ENCODE measurements around the gene SSX2IP.

The SSX2IP gene

DNA sequence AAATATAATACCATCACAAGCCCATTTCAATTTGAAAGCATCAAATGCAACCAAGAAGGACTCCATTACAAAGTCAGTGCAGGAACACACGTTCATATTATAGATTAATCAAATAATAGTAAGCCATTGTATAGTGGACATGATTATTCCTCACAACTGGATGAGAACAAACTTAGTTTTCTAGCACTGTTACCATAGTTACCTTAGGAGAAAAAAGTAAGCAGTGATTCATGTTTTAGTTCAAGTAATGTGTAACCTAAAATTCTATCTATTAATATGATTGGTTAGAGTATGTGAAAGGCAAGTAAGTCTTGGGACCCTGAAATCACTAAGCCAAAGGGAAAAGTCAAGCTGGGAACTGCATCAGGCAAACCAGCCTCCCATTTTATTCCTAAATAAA is 15.2 kb downstream of the SSX2IP start:
- no peak overlapping the region for H2AFZ ChIP-seq (ENCODE audit: low read depth)
- no peaks in the 10 kb centered on the region for H3K27me3 ChIP-seq (ENCODE audit: insufficient read depth, low read depth)
- no peak overlapping the region for H3K4me3 ChIP-seq (IDR thresholded peaks at IDR 0.05; ENCODE audit: insufficient read depth, low read depth, low read length)
- H3K9ac ChIP-seq = no peak overlapping the region
- TF ChIP-seq, protein P1, sequence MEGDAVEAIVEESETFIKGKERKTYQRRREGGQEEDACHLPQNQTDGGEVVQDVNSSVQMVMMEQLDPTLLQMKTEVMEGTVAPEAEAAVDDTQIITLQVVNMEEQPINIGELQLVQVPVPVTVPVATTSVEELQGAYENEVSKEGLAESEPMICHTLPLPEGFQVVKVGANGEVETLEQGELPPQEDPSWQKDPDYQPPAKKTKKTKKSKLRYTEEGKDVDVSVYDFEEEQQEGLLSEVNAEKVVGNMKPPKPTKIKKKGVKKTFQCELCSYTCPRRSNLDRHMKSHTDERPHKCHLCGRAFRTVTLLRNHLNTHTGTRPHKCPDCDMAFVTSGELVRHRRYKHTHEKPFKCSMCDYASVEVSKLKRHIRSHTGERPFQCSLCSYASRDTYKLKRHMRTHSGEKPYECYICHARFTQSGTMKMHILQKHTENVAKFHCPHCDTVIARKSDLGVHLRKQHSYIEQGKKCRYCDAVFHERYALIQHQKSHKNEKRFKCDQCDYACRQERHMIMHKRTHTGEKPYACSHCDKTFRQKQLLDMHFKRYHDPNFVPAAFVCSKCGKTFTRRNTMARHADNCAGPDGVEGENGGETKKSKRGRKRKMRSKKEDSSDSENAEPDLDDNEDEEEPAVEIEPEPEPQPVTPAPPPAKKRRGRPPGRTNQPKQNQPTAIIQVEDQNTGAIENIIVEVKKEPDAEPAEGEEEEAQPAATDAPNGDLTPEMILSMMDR (conservative IDR thresholded peaks at IDR 0.05; ENCODE audit: low read depth, low read length) = no peak
- H3K79me2 ChIP-seq (ENCODE audit: insufficient read depth, low read depth) = no peaks in the 10 kb centered on the region
- no peak overlapping the region for H3K4me2 ChIP-seq
- no peaks in the 10 kb centered on the region for H3K36me3 ChIP-seq (ENCODE audit: insufficient read depth)
- H3K4me1 ChIP-seq (ENCODE audit: low read depth, poor library complexity, severe bottlenecking) = no peaks in the 10 kb centered on the region
- H3K27ac ChIP-seq = no peak overlapping the region
- no peaks in the 10 kb centered on the region for H4K20me1 ChIP-seq (ENCODE audit: insufficient read depth)

DNA sequence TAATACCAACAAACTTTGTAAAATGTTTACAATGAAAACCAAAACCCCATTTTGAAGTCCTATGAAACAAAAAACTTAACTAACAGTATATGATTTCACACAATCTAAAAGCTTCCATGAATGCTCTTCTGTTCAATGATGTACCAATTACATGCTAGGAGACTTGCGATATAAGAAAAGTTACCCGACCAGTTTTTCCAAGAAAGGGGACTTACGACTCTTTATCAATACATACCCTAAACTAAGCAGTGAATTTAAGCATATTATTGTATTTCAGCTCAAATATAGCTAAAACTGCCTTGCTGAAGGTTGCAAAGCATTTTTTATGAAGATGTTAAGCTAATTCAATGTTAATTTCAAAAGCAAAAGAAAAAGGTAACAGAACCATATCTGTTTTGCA is 15.6 kb downstream of the SSX2IP start:
- H3K79me2 ChIP-seq (ENCODE audit: insufficient read depth, low read depth) = no peaks in the 10 kb centered on the region
- TF ChIP-seq, protein P1 (conservative IDR thresholded peaks at IDR 0.05; ENCODE audit: low read depth, low read length) = no peak
- H3K4me3 ChIP-seq (IDR thresholded peaks at IDR 0.05; ENCODE audit: insufficient read depth, low read depth, low read length) = no peak overlapping the region
- no peak overlapping the region for H3K27ac ChIP-seq
- H3K4me2 ChIP-seq = no peak overlapping the region
- no peaks in the 10 kb centered on the region for H3K4me1 ChIP-seq (ENCODE audit: low read depth, poor library complexity, severe bottlenecking)
- H2AFZ ChIP-seq (ENCODE audit: low read depth) = no peak overlapping the region
- no peaks in the 10 kb centered on the region for H3K36me3 ChIP-seq (ENCODE audit: insufficient read depth)
- H3K9ac ChIP-seq = no peak overlapping the region
- no peaks in the 10 kb centered on the region for H4K20me1 ChIP-seq (ENCODE audit: insufficient read depth)
- H3K27me3 ChIP-seq (ENCODE audit: insufficient read depth, low read depth) = no peaks in the 10 kb centered on the region

DNA sequence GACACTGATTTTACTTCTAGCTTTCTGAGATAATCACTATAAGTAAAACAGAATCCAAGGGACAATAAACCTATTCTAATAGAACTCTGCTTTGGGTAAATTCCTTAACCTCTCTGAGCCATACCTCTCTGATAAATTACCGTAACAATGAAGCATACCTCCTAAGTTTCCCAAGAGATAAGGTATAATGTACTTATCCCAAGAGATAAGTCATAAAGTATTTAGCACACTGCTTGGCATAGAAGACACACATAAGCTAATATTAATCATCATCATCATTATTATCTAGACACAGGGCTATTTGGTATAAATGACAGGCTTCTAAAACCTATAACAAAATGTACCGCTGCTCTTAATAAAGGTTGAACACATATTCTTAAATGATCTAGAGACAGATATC is 16.2 kb downstream of the SSX2IP start:
- Histone ChIP-seq H3K4me2 (no peak overlapping the region), H3K9ac (no peak overlapping the region), H3K27ac (no peak overlapping the region), H3K4me1 (ENCODE audit: low read depth, poor library complexity, severe bottlenecking) (no peaks in the 10 kb centered on the region), H3K79me2 (ENCODE audit: insufficient read depth, low read depth) (no peaks in the 10 kb centered on the region), H3K4me3 (IDR thresholded peaks at IDR 0.05; ENCODE audit: insufficient read depth, low read depth, low read length) (no peak overlapping the region), H4K20me1 (ENCODE audit: insufficient read depth) (no peaks in the 10 kb centered on the region), H3K36me3 (ENCODE audit: insufficient read depth) (no peaks in the 10 kb centered on the region), H3K27me3 (ENCODE audit: insufficient read depth, low read depth) (no peaks in the 10 kb centered on the region), H2AFZ (ENCODE audit: low read depth) (no peak overlapping the region)
- TF ChIP-seq, protein P1 (conservative IDR thresholded peaks at IDR 0.05; ENCODE audit: low read depth, low read length) = no peak

DNA sequence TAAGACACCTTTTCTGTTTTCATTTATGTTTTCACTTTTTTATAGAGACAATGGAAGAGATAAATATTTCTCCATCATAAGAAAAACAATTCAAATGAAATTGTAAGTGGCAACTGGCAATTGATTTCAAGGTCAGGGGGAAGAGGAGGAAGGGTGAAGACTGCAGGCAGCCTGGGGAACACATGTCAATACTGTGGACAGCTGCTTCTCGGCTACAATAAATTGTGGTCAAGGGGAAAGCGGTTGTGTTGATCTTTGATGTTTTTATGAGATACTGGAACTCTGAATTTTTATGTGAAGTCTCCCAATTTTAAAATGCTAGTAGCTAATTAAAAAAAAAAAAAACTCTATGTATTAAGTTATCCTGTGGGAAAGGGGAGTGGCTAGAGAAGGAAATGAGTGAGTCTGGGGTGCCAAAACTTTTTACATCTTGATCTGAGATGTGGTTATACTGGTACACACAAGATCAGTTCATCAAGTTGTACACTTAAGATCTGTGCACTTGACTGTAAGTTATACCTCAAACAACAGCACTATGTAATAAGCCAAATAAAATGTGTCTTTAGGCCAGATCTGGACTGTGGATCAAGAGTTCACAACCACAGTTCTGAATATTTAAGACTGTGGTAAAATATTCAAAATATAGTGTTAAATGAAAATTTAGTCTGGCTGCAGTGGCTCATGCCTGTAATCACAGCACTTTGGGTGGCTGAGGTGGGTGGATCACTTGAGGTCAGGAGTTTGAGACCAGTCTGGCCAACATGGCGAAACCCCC is 18.0 kb downstream of the SSX2IP start:
- Histone ChIP-seq H2AFZ (ENCODE audit: low read depth) (no peak overlapping the region), H3K36me3 (ENCODE audit: insufficient read depth) (no peaks in the 10 kb centered on the region), H3K79me2 (ENCODE audit: insufficient read depth, low read depth) (no peaks in the 10 kb centered on the region), H3K4me3 (IDR thresholded peaks at IDR 0.05; ENCODE audit: insufficient read depth, low read depth, low read length) (no peak overlapping the region), H3K27ac (no peak overlapping the region), H4K20me1 (ENCODE audit: insufficient read depth) (no peaks in the 10 kb centered on the region), H3K9ac (no peak overlapping the region), H3K4me1 (ENCODE audit: low read depth, poor library complexity, severe bottlenecking) (no peaks in the 10 kb centered on the region), H3K4me2 (no peak overlapping the region), H3K27me3 (ENCODE audit: insufficient read depth, low read depth) (no peaks in the 10 kb centered on the region)
- TF ChIP-seq, protein P1 (conservative IDR thresholded peaks at IDR 0.05; ENCODE audit: low read depth, low read length) = no peak

Data from KMS-11 (cell line).